ENCODE data around the gene IFNE.
"Not testable (repeated sequence)": the region's sequence is repeated elsewhere in the genome, so short reads cannot be mapped to it uniquely, and the experiment has no call there.

Gene IFNE

GRCh38 chr9:21499912-21500311, 17.8 kb upstream of the IFNE start:
- no peak for DNase-seq (ENCODE audit: low read depth in 3 of 3)

GRCh38 chr9:21491756-21492155, 9.6 kb upstream of the IFNE start:
- DNase-seq (ENCODE audit: low read depth in 3 of 3): no peak

GRCh38 chr9:21481470-21482056, 550 bp downstream of the IFNE start:
- DNase-seq (ENCODE audit: low read depth in 3 of 3): no peak

- DNase-seq (ENCODE audit: low read depth in 3 of 3): no peak
These were observed 2.9 kb downstream of the IFNE start for GRCh38 chr9:21479152-21479702.

- DNase-seq (ENCODE audit: low read depth in 3 of 3): no peak
These were observed 4.6 kb downstream of the IFNE start for GRCh38 chr9:21477466-21477865.

- no peak for DNase-seq (ENCODE audit: low read depth in 3 of 3)
These were observed 8.9 kb downstream of the IFNE start for GRCh38 chr9:21473236-21473635.

GRCh38 chr9:21470126-21470525, 12.0 kb downstream of the IFNE start:
- no peak for DNase-seq (ENCODE audit: low read depth in 3 of 3)

- no peak for DNase-seq (ENCODE audit: low read depth in 3 of 3)
These were observed 16.1 kb downstream of the IFNE start for GRCh38 chr9:21465859-21466518.

GRCh38 chr9:21465138-21465537, 17.0 kb downstream of the IFNE start:
- no peak for DNase-seq (ENCODE audit: low read depth in 3 of 3)

GRCh38 chr9:21461377-21461776, 20.7 kb downstream of the IFNE start:
- DNase-seq (ENCODE audit: low read depth in 3 of 3): no peak

GRCh38 chr9:21455320-21455719, 26.8 kb downstream of the IFNE start:
- no peak for DNase-seq (ENCODE audit: low read depth in 3 of 3)

GRCh38 chr9:21454149-21454548, 28.0 kb downstream of the IFNE start:
- DNase-seq (ENCODE audit: low read depth in 3 of 3): no peak

GRCh38 chr9:21452681-21453080, 29.4 kb downstream of the IFNE start:
- DNase-seq (ENCODE audit: low read depth in 3 of 3): no peak

GRCh38 chr9:21450733-21451394, 31.2 kb downstream of the IFNE start:
- DNase-seq (ENCODE audit: low read depth in 3 of 3): no peak

- not testable (repeated sequence) for DNase-seq (ENCODE audit: low read depth in 3 of 3)
These were observed 32.8 kb downstream of the IFNE start for GRCh38 chr9:21449312-21449711.

- no peak for DNase-seq (ENCODE audit: low read depth in 3 of 3)
These were observed 38.1 kb downstream of the IFNE start for GRCh38 chr9:21443849-21444625.

- no peak for DNase-seq (ENCODE audit: low read depth in 3 of 3)
These were observed 42.0 kb downstream of the IFNE start, which contains the start of gene IFNA1 for GRCh38 chr9:21440139-21440538. Gene IFNA1 (plus strand): TSS chr9:21440439. CDS start chr9:21440508, 69 bp downstream.

GRCh38 chr9:21435015-21435383, 47.1 kb downstream of the IFNE start:
- not testable (repeated sequence) for DNase-seq (ENCODE audit: low read depth in 3 of 3)

- DNase-seq (ENCODE audit: low read depth in 3 of 3): peak in 2 of 3 donors; percentile 14 to 40
These were observed 47.7 kb downstream of the IFNE start for GRCh38 chr9:21434202-21435014.

- DNase-seq (ENCODE audit: low read depth in 3 of 3): no peak
These were observed 49.3 kb downstream of the IFNE start for GRCh38 chr9:21432672-21433425.
